ENCODE measurements around the gene NOP56. TPM values are rescaled to one million over a fixed set of nuclear protein-coding genes. Genes with fewer than 3 reads are reported as not detected.
A peak's percentile ranks its signal among the peaks of the same experiment; 100 is the strongest.

NOP56 gene
- total and polyA plus RNA-seq, 2 of the 4 experiments (the other 2 are of a cell fraction), result 189 to 231 TPM

DNA sequence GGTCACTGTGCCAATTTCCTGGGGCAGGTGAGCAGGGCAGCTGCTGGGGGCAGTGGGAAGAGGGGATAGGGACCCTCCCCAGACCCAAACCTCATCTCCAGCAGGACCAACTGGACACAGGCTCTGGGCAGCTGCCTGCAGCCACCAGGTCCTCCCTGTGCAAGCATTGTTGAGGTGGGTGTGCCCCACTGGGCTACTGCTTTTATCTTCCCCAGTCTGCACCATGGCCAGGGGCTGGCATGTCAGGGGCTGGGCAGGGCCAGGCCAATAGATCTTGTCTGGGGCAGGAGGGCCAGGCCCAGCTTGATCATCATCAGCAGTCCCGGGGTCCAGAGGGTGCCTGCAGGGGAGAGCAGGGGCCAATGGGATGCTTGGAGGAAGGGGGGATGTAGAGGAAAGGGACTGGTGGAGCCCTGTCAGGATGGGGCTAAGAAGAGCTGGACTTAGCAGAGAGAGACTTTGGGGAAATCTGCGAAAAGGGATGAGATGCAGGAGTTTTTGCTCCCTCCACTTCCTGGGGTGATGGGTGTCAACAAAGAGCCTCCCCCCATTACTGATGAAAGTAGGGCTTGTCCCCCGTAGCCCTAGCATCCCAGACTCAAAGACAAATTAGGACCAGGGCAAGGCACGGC lies 45.9 kb downstream of the NOP56 start:
- Histone ChIP-seq H2AK9ac (replicated peaks; ENCODE audit: low read depth, low read length, poor library complexity) (peak overlapping the region; percentile 45), H2AK5ac (ENCODE audit: low read depth, low read length) (no peak overlapping the region), H2BK5ac (ENCODE audit: low read depth, low read length, poor library complexity, severe bottlenecking) (no peak overlapping the region), H3K56ac (ENCODE audit: extremely low read depth, insufficient read depth, low read length) (no peak overlapping the region), H4K91ac (ENCODE audit: insufficient read depth, low read depth, low read length) (no peak overlapping the region), H3K79me1 (ENCODE audit: low read depth in 1 of 2, low read length in 2 of 2) (no peaks in the 10 kb centered on the region), H3K9me1 (ENCODE audit: insufficient read depth, low read length) (no peaks in the 10 kb centered on the region), H3K4me2 (ENCODE audit: low read depth, low read length) (no peak overlapping the region), H4K8ac (ENCODE audit: low read depth in 2 of 2, low read length in 2 of 2) (no peak overlapping the region), H4K20me1 (ENCODE audit: insufficient read depth, low read length) (no peaks in the 10 kb centered on the region; the same call in none of the 2 replicates), H3K14ac (replicated peaks; ENCODE audit: low read depth, low read length) (no peak overlapping the region), H3K4ac (ENCODE audit: low read depth, low read length) (no peak overlapping the region), H3K9ac (ENCODE audit: low read depth, low read length) (no peak overlapping the region), H3K27me3 (ENCODE audit: control insufficient read depth, insufficient read depth, low read length) (peaks cover 64% of the 10 kb centered on the region), H2BK15ac (ENCODE audit: low read depth, low read length) (no peak overlapping the region), H3K4me1 (ENCODE audit: control insufficient read depth, insufficient read depth, low read length) (no peaks in the 10 kb centered on the region), H4K5ac (ENCODE audit: low read depth, low read length) (no peak overlapping the region), H2BK20ac (ENCODE audit: low read depth, low read length) (no peak overlapping the region), H3K4me3 (ENCODE audit: insufficient read depth, low read depth, low read length) (no peak overlapping the region), H3K36me3 (ENCODE audit: control insufficient read depth, insufficient read depth, low read length) (no peaks in the 10 kb centered on the region), H3K9me3 (ENCODE audit: control insufficient read depth, insufficient read depth, low read length) (no peaks in the 10 kb centered on the region), H3K23ac (ENCODE audit: low read depth, low read length) (no peak overlapping the region), H3K27ac (ENCODE audit: insufficient read depth, low read length) (no peak overlapping the region), H2AFZ (replicated peaks; ENCODE audit: low read length, poor library complexity) (no peak overlapping the region), H2BK120ac (ENCODE audit: low read depth, low read length) (no peak overlapping the region), H3K18ac (ENCODE audit: low read depth, low read length) (no peak overlapping the region)
- in situ Hi-C loops (cut with MboI; ENCODE audit: low sequenced_read_pairs), result no loop called here
- DNase-seq, result no peak
- no CpG with 5 or more reads among the region's 4 CpGs for WGBS, 2 experiments (ENCODE audit: extremely low coverage in 2 of 2, insufficient read length in 1 of 2)
- TF ChIP-seq CHD1 (IDR thresholded peaks at IDR 0.05; ENCODE audit: low read depth, low read length) (no peak), RCOR1 (IDR thresholded peaks at IDR 0.05; ENCODE audit: insufficient replicate concordance, low read length) (no peak), RFX5 (IDR thresholded peaks at IDR 0.05; ENCODE audit: low read depth, low read length) (no peak), ELK1 (IDR thresholded peaks at IDR 0.05; ENCODE audit: borderline replicate concordance, low read depth, low read length) (no peak), POLR2A (IDR thresholded peaks at IDR 0.05; ENCODE audit: low read depth, low read length) (no peak), MXI1 (IDR thresholded peaks at IDR 0.05; ENCODE audit: borderline replicate concordance, low read depth, low read length) (no peak), MAFK (IDR thresholded peaks at IDR 0.05; ENCODE audit: low read depth, low read length) (no peak)
- TF ChIP-seq, protein P1, sequence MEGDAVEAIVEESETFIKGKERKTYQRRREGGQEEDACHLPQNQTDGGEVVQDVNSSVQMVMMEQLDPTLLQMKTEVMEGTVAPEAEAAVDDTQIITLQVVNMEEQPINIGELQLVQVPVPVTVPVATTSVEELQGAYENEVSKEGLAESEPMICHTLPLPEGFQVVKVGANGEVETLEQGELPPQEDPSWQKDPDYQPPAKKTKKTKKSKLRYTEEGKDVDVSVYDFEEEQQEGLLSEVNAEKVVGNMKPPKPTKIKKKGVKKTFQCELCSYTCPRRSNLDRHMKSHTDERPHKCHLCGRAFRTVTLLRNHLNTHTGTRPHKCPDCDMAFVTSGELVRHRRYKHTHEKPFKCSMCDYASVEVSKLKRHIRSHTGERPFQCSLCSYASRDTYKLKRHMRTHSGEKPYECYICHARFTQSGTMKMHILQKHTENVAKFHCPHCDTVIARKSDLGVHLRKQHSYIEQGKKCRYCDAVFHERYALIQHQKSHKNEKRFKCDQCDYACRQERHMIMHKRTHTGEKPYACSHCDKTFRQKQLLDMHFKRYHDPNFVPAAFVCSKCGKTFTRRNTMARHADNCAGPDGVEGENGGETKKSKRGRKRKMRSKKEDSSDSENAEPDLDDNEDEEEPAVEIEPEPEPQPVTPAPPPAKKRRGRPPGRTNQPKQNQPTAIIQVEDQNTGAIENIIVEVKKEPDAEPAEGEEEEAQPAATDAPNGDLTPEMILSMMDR (conservative IDR thresholded peaks at IDR 0.05; ENCODE audit: low read depth, low read length), result no peak
- BruUV-seq (replicated peaks), result no TSS peak
- CTCF ChIA-PET, result no interaction called here
- dilution Hi-C loops (cut with HindIII; ENCODE audit: low sequenced_read_pairs, unreplicated experiment), result no loop called here
- POLR2A ChIA-PET (ENCODE audit: unreplicated experiment), result no interaction called here
- no peak for ATAC-seq (ENCODE audit: low read depth)
- intact Hi-C loops (cut with micrococcal nuclease), result no loop called here
